Stimulated activated CD8-positive, alpha-beta memory T cell treated with anti-CD3 and anti-CD28 coated beads, Interleukin-7, amount 100 ng/mL, for 24 hours (primary cell): ENCODE measurements around the gene CDC5L.

ENCODE experiments used
- DNase-seq: peaks from one replicate; pipeline ENCODE4 v3.0.0-alpha.2; 2020; ENCODE audit warnings: low read depth

CDC5L gene

GRCh38 chr6:44452725-44453124 lies 65.2 kb downstream of the CDC5L start:
- DNase-seq = no peak

- DNase-seq = no peak
Observed at GRCh38 chr6:44453146-44453545, 65.6 kb downstream of the CDC5L start.

- no peak for DNase-seq
Observed at GRCh38 chr6:44454198-44454597, 66.7 kb downstream of the CDC5L start.

- no peak for DNase-seq
Observed at GRCh38 chr6:44456070-44456965, 68.8 kb downstream of the CDC5L start.

- DNase-seq = no peak
Observed at GRCh38 chr6:44456966-44457292, 69.4 kb downstream of the CDC5L start.

- no peak for DNase-seq
Observed at GRCh38 chr6:44457596-44457995, 70.1 kb downstream of the CDC5L start.

- DNase-seq = no peak
Observed at GRCh38 chr6:44458551-44458950, 71.0 kb downstream of the CDC5L start.

- no peak for DNase-seq
Observed at GRCh38 chr6:44462335-44462734, 74.8 kb downstream of the CDC5L start.

GRCh38 chr6:44462797-44463727 lies 75.6 kb downstream of the CDC5L start:
- no peak for DNase-seq

GRCh38 chr6:44463728-44464450 lies 76.4 kb downstream of the CDC5L start:
- DNase-seq = no peak

- DNase-seq = no peak
Observed at GRCh38 chr6:44464527-44465310, 77.2 kb downstream of the CDC5L start.

- DNase-seq = no peak
Observed at GRCh38 chr6:44466955-44467354, 79.4 kb downstream of the CDC5L start.

GRCh38 chr6:44468835-44469234 lies 81.3 kb downstream of the CDC5L start:
- DNase-seq = no peak

GRCh38 chr6:44470115-44470464 lies 82.6 kb downstream of the CDC5L start:
- no peak for DNase-seq

GRCh38 chr6:44470746-44471145 lies 83.2 kb downstream of the CDC5L start:
- DNase-seq = no peak

- DNase-seq = no peak
Observed at GRCh38 chr6:44471271-44471981, 83.9 kb downstream of the CDC5L start.

GRCh38 chr6:44472250-44472945 lies 84.9 kb downstream of the CDC5L start:
- no peak for DNase-seq

- no peak for DNase-seq
Observed at GRCh38 chr6:44473393-44474189, 86.1 kb downstream of the CDC5L start.

GRCh38 chr6:44474190-44474631 lies 86.7 kb downstream of the CDC5L start:
- no peak for DNase-seq
